ENCODE results near the gene TCEANC2.
"Not testable (repeated sequence)": the region's sequence is repeated elsewhere in the genome, so short reads cannot be mapped to it uniquely, and the experiment has no call there.

The TCEANC2 gene

GRCh38 chr1:54027848-54028247 is 25.6 kb upstream of the TCEANC2 start:
- DNase-seq (ENCODE audit: low spot score): no peak

GRCh38 chr1:54028306-54029251 is 24.8 kb upstream of the TCEANC2 start:
- DNase-seq (ENCODE audit: low spot score): no peak

- DNase-seq (ENCODE audit: low spot score): no peak
Observed at GRCh38 chr1:54037476-54037875, 15.9 kb upstream of the TCEANC2 start.

- no peak for DNase-seq (ENCODE audit: low spot score)
Observed at GRCh38 chr1:54041806-54042205, 11.6 kb upstream of the TCEANC2 start.

- DNase-seq (ENCODE audit: low spot score): no peak
Observed at GRCh38 chr1:54045496-54045895, 7.9 kb upstream of the TCEANC2 start.

- DNase-seq (ENCODE audit: low spot score): no peak
Observed at GRCh38 chr1:54046671-54047383, 6.6 kb upstream of the TCEANC2 start.

- no peak for DNase-seq (ENCODE audit: low spot score)
Observed at GRCh38 chr1:54047384-54048305, 5.8 kb upstream of the TCEANC2 start.

GRCh38 chr1:54050435-54050834 is 3.0 kb upstream of the TCEANC2 start:
- not testable (repeated sequence) for DNase-seq (ENCODE audit: low spot score)

GRCh38 chr1:54051933-54052430 is 1.4 kb upstream of the TCEANC2 start:
- peak; percentile 15 for DNase-seq (ENCODE audit: low spot score)

GRCh38 chr1:54052431-54052933 is 926 bp upstream of the TCEANC2 start:
- peak; percentile 63 for DNase-seq (ENCODE audit: low spot score)

- peak; percentile 40 for DNase-seq (ENCODE audit: low spot score)
Observed at GRCh38 chr1:54053745-54054437, 483 bp downstream of the TCEANC2 start.

- no peak for DNase-seq (ENCODE audit: low spot score)
Observed at GRCh38 chr1:54054438-54054749, 986 bp downstream of the TCEANC2 start.

GRCh38 chr1:54064299-54064698 is 10.9 kb downstream of the TCEANC2 start:
- no peak for DNase-seq (ENCODE audit: low spot score)

GRCh38 chr1:54069791-54070170 is 16.4 kb downstream of the TCEANC2 start:
- no peak for DNase-seq (ENCODE audit: low spot score)

- peak; percentile 75 for DNase-seq (ENCODE audit: low spot score)
Observed at GRCh38 chr1:54070171-54070837, 16.9 kb downstream of the TCEANC2 start.

GRCh38 chr1:54077359-54077758 is 24.0 kb downstream of the TCEANC2 start:
- no peak for DNase-seq (ENCODE audit: low spot score)

- no peak for DNase-seq (ENCODE audit: low spot score)
Observed at GRCh38 chr1:54080598-54081049, 27.2 kb downstream of the TCEANC2 start.

- peak; percentile 75 for DNase-seq (ENCODE audit: low spot score)
Observed at GRCh38 chr1:54081306-54082270, 28.2 kb downstream of the TCEANC2 start.

GRCh38 chr1:54084794-54085193 is 31.4 kb downstream of the TCEANC2 start:
- no peak for DNase-seq (ENCODE audit: low spot score)

Measured in GM03348 (cell line).